ENCODE results near the gene AIG1. TPM values are rescaled to one million over a fixed set of nuclear protein-coding genes. Genes with fewer than 3 reads are reported as not detected.

AIG1 gene
- total and polyA plus RNA-seq, 2 of the 4 experiments (the other 2 are of a cell fraction) = 21.3 to 27.1 TPM

- BruUV-seq (replicated peaks) = no TSS peak
- Histone ChIP-seq H2BK5ac (ENCODE audit: low read depth, low read length, poor library complexity, severe bottlenecking) (no peak overlapping the region), H3K4me3 (ENCODE audit: insufficient read depth, low read depth, low read length) (no peak overlapping the region), H3K14ac (replicated peaks; ENCODE audit: low read depth, low read length) (no peak overlapping the region), H3K9me3 (ENCODE audit: control insufficient read depth, insufficient read depth, low read length) (no peaks in the 10 kb centered on the region), H3K18ac (ENCODE audit: low read depth, low read length) (no peak overlapping the region), H2AK5ac (ENCODE audit: low read depth, low read length) (no peak overlapping the region), H2AK9ac (replicated peaks; ENCODE audit: low read depth, low read length, poor library complexity) (no peak overlapping the region), H3K23ac (ENCODE audit: low read depth, low read length) (no peak overlapping the region), H3K36me3 (ENCODE audit: control insufficient read depth, insufficient read depth, low read length) (no peaks in the 10 kb centered on the region), H4K91ac (ENCODE audit: insufficient read depth, low read depth, low read length) (no peak overlapping the region), H2BK120ac (ENCODE audit: low read depth, low read length) (no peak overlapping the region; the same call in 1 of the 2 replicates), H3K9me1 (ENCODE audit: insufficient read depth, low read length) (no peaks in the 10 kb centered on the region), H3K4ac (ENCODE audit: low read depth, low read length) (no peak overlapping the region), H3K27me3 (ENCODE audit: control insufficient read depth, insufficient read depth, low read length) (no peaks in the 10 kb centered on the region), H2BK15ac (ENCODE audit: low read depth, low read length) (no peak overlapping the region), H2AFZ (replicated peaks; ENCODE audit: low read length, poor library complexity) (no peak overlapping the region), H4K20me1 (ENCODE audit: insufficient read depth, low read length) (no peaks in the 10 kb centered on the region), H3K4me2 (ENCODE audit: low read depth, low read length) (no peak overlapping the region), H3K27ac (ENCODE audit: insufficient read depth, low read length) (no peak overlapping the region), H3K9ac (ENCODE audit: low read depth, low read length) (no peak overlapping the region), H4K8ac (ENCODE audit: low read depth in 2 of 2, low read length in 2 of 2) (no peak overlapping the region), H2BK20ac (ENCODE audit: low read depth, low read length) (no peak overlapping the region), H3K56ac (ENCODE audit: extremely low read depth, insufficient read depth, low read length) (no peak overlapping the region), H3K79me1 (ENCODE audit: low read depth in 1 of 2, low read length in 2 of 2) (no peaks in the 10 kb centered on the region; a peak in 1 of 4 replicates), H3K4me1 (ENCODE audit: control insufficient read depth, insufficient read depth, low read length) (0 out of 2 replicates have a peak, but pooled peaks cover 1% of the 10 kb centered on the region), H4K5ac (ENCODE audit: low read depth, low read length) (no peak overlapping the region)
- ChIA-PET CTCF (no interaction called here), POLR2A (ENCODE audit: unreplicated experiment) (no interaction called here)
- dilution Hi-C loops (cut with HindIII; ENCODE audit: low sequenced_read_pairs, unreplicated experiment) = no loop called here
- TF ChIP-seq MXI1 (IDR thresholded peaks at IDR 0.05; ENCODE audit: borderline replicate concordance, low read depth, low read length) = no peak
- no peak for TF ChIP-seq RAD21 (IDR thresholded peaks at IDR 0.05; ENCODE audit: low read length)
- no peak for TF ChIP-seq BHLHE40 (IDR thresholded peaks at IDR 0.05; ENCODE audit: low read depth, low read length)
- no peak for TF ChIP-seq MAFK (IDR thresholded peaks at IDR 0.05; ENCODE audit: low read depth, low read length)
- in situ Hi-C loops (cut with MboI; ENCODE audit: low sequenced_read_pairs) = no loop called here
- DNase-seq (no peak), ATAC-seq (ENCODE audit: low read depth) (no peak)
- intact Hi-C loops (cut with micrococcal nuclease) = no loop called here
These were observed 285.3 kb downstream of the AIG1 start for GRCh38 chr6:143346004-143346403.
